Right renal pelvis (tissue), 4 donors: ENCODE results near the gene PLGLB1. TPM values are rescaled to one million over a fixed set of nuclear protein-coding genes. Genes with fewer than 3 reads are reported as not detected.

Source experiments
- polyA plus RNA-seq, 4 donors: library from polyadenylated mRNA; unstranded; fragments of 120-200 nt; gene quantifications; one replicate each; pipeline ENCODE4 v1.2.1, GENCODE V29; 2013; ENCODE audit not compliant: insufficient read length in 4 of 4

PLGLB1 gene
- polyA plus RNA-seq, 4 donors = 7.0 to 14.2 (median 11.2) TPM

Other genes starting within 250 kb of the PLGLB1 start
- 1 to 10 TPM in 1 of 4 donors, under 1 TPM in 3; 0.18 to 1.0 (median 0.21) TPM for gene CD8A, start 230.9 kb downstream of the PLGLB1 start, polyA plus RNA-seq
- gene CD8B, start 160.0 kb downstream of the PLGLB1 start, polyA plus RNA-seq = 1 to 10 TPM in 1 of 4 donors, under 1 TPM in 3; 0.41 to 1.7 (median 0.76) TPM
- gene RGPD1, start 79.7 kb downstream of the PLGLB1 start, polyA plus RNA-seq = 1 to 10 TPM in 3 of 4 donors, under 1 TPM in 1; 0.60 to 3.1 (median 2.0) TPM